ENCODE measurements around the gene A4GALT. TPM values are rescaled to one million over a fixed set of nuclear protein-coding genes. Genes with fewer than 3 reads are reported as not detected.

The A4GALT gene
- total RNA-seq, 1 experiment from 2014 or later, result not detected

GRCh38 chr22:42649246-42650099 lies 71.2 kb downstream of the A4GALT start, which contains the start of gene CYB5R3:
Gene CYB5R3, minus strand, starts transcription at chr22:42649392. Its CDS starts 77 bp downstream, at chr22:42649315.
- H3K27me3 ChIP-seq (ENCODE audit: low read length), result no peaks in the 10 kb centered on the region
- peak within 1 kb of the TSS; percentile 48; the same call in 1 of the 2 replicates for H3K27ac ChIP-seq (ENCODE audit: low read length)
- peak within 1 kb of the TSS; percentile 84; the same call in 1 of the 2 replicates for H2AFZ ChIP-seq (ENCODE audit: low read length)
- H3K4me2 ChIP-seq (ENCODE audit: low read depth, low read length, poor library complexity, severe bottlenecking), result peak within 1 kb of the TSS; percentile 94
- peaks cover 9% of the 10 kb centered on the region; the same call in 1 of the 2 replicates for H4K20me1 ChIP-seq (ENCODE audit: insufficient read depth, low read depth, low read length)
- DNase-seq, result peak; percentile 93
- peak within 1 kb of the TSS; percentile 95 for H3K9ac ChIP-seq (ENCODE audit: low read length)
- peaks cover 46% of the 10 kb centered on the region for H3K4me1 ChIP-seq (ENCODE audit: low read length)
- peak within 1 kb of the TSS; percentile 95 for H3K4me3 ChIP-seq (ENCODE audit: low read length)
- no peaks in the 10 kb centered on the region for H3K36me3 ChIP-seq (ENCODE audit: insufficient read depth, low read length)
- no peaks in the 10 kb centered on the region for H3K9me2 ChIP-seq (replicated peaks; ENCODE audit: insufficient read depth, low read length)
- no peaks in the 10 kb centered on the region for H3K9me3 ChIP-seq (ENCODE audit: low read length)
- peaks cover 45% of the 10 kb centered on the region for H3K79me2 ChIP-seq (ENCODE audit: low read length)

- Histone ChIP-seq H3K4me2 (ENCODE audit: low read depth, low read length, poor library complexity, severe bottlenecking) (peak overlapping the region; percentile 94), H3K9me2 (replicated peaks; ENCODE audit: insufficient read depth, low read length) (no peaks in the 10 kb centered on the region), H3K36me3 (ENCODE audit: insufficient read depth, low read length) (no peaks in the 10 kb centered on the region), H3K9me3 (ENCODE audit: low read length) (no peaks in the 10 kb centered on the region), H4K20me1 (ENCODE audit: insufficient read depth, low read depth, low read length) (peaks cover 9% of the 10 kb centered on the region; the same call in 1 of the 2 replicates), H3K9ac (ENCODE audit: low read length) (peak overlapping the region; percentile 95), H2AFZ (ENCODE audit: low read length) (no peak overlapping the region; the same call in 1 of the 2 replicates), H3K27ac (ENCODE audit: low read length) (no peak overlapping the region; the same call in 1 of the 2 replicates), H3K4me1 (ENCODE audit: low read length) (peaks cover 40% of the 10 kb centered on the region), H3K27me3 (ENCODE audit: low read length) (no peaks in the 10 kb centered on the region), H3K79me2 (ENCODE audit: low read length) (peaks cover 53% of the 10 kb centered on the region), H3K4me3 (ENCODE audit: low read length) (peak overlapping the region; percentile 95)
- peak; percentile 69 for DNase-seq
Observed at GRCh38 chr22:42648368-42649245, 72.1 kb downstream of the A4GALT start.

GRCh38 chr22:42648017-42648367 lies 72.7 kb downstream of the A4GALT start:
- Histone ChIP-seq H3K9ac (ENCODE audit: low read length) (peak overlapping the region; percentile 95), H3K27ac (ENCODE audit: low read length) (no peak overlapping the region; the same call in 1 of the 2 replicates), H3K9me2 (replicated peaks; ENCODE audit: insufficient read depth, low read length) (no peaks in the 10 kb centered on the region), H3K27me3 (ENCODE audit: low read length) (no peaks in the 10 kb centered on the region), H3K79me2 (ENCODE audit: low read length) (peaks cover 58% of the 10 kb centered on the region), H3K9me3 (ENCODE audit: low read length) (no peaks in the 10 kb centered on the region), H2AFZ (ENCODE audit: low read length) (no peak overlapping the region), H3K4me1 (ENCODE audit: low read length) (peaks cover 38% of the 10 kb centered on the region), H3K4me2 (ENCODE audit: low read depth, low read length, poor library complexity, severe bottlenecking) (peak overlapping the region; percentile 94), H3K36me3 (ENCODE audit: insufficient read depth, low read length) (no peaks in the 10 kb centered on the region), H4K20me1 (ENCODE audit: insufficient read depth, low read depth, low read length) (peaks cover 9% of the 10 kb centered on the region; the same call in 1 of the 2 replicates), H3K4me3 (ENCODE audit: low read length) (peak overlapping the region; percentile 95)
- DNase-seq, result no peak

- Histone ChIP-seq H3K4me2 (ENCODE audit: low read depth, low read length, poor library complexity, severe bottlenecking) (peak overlapping the region; percentile 94), H3K9ac (ENCODE audit: low read length) (peak overlapping the region; percentile 10; the same call in 1 of the 2 replicates), H3K4me3 (ENCODE audit: low read length) (no peak overlapping the region; the same call in 1 of the 2 replicates)
Observed at GRCh38 chr22:42646569-42647525, 73.8 kb downstream of the A4GALT start.

GRCh38 chr22:42645938-42646568 lies 74.6 kb downstream of the A4GALT start:
- H3K79me2 ChIP-seq (ENCODE audit: low read length), result peaks cover 76% of the 10 kb centered on the region
- no peak for DNase-seq
- peaks cover 38% of the 10 kb centered on the region for H3K4me1 ChIP-seq (ENCODE audit: low read length)

More at GRCh38 chr22:42646569-42647525, 73.8 kb downstream of the A4GALT start:
- no peaks in the 10 kb centered on the region for H3K9me2 ChIP-seq (replicated peaks; ENCODE audit: insufficient read depth, low read length)
- H2AFZ ChIP-seq (ENCODE audit: low read length), result no peak overlapping the region
- no peak for DNase-seq
- no peaks in the 10 kb centered on the region for H3K9me3 ChIP-seq (ENCODE audit: low read length)
- H3K27ac ChIP-seq (ENCODE audit: low read length), result no peak overlapping the region
- peaks cover 70% of the 10 kb centered on the region for H3K79me2 ChIP-seq (ENCODE audit: low read length)
- H4K20me1 ChIP-seq (ENCODE audit: insufficient read depth, low read depth, low read length), result peaks cover 9% of the 10 kb centered on the region; the same call in 1 of the 2 replicates
- no peaks in the 10 kb centered on the region for H3K27me3 ChIP-seq (ENCODE audit: low read length)
- no peaks in the 10 kb centered on the region for H3K36me3 ChIP-seq (ENCODE audit: insufficient read depth, low read length)
- peaks cover 38% of the 10 kb centered on the region for H3K4me1 ChIP-seq (ENCODE audit: low read length)

GRCh38 chr22:42645341-42645937 lies 75.2 kb downstream of the A4GALT start:
- Histone ChIP-seq H3K36me3 (ENCODE audit: insufficient read depth, low read length) (no peaks in the 10 kb centered on the region), H3K9me2 (replicated peaks; ENCODE audit: insufficient read depth, low read length) (no peaks in the 10 kb centered on the region), H3K9me3 (ENCODE audit: low read length) (no peaks in the 10 kb centered on the region), H3K27me3 (ENCODE audit: low read length) (no peaks in the 10 kb centered on the region), H3K4me3 (ENCODE audit: low read length) (no peak overlapping the region), H3K27ac (ENCODE audit: low read length) (no peak overlapping the region), H3K4me2 (ENCODE audit: low read depth, low read length, poor library complexity, severe bottlenecking) (peak overlapping the region; percentile 1), H3K4me1 (ENCODE audit: low read length) (peaks cover 38% of the 10 kb centered on the region), H3K79me2 (ENCODE audit: low read length) (peaks cover 76% of the 10 kb centered on the region), H2AFZ (ENCODE audit: low read length) (no peak overlapping the region), H3K9ac (ENCODE audit: low read length) (no peak overlapping the region), H4K20me1 (ENCODE audit: insufficient read depth, low read depth, low read length) (peaks cover 9% of the 10 kb centered on the region; the same call in 1 of the 2 replicates)
- no peak for DNase-seq

More at GRCh38 chr22:42645938-42646568, 74.6 kb downstream of the A4GALT start:
- H3K4me2 ChIP-seq (ENCODE audit: low read depth, low read length, poor library complexity, severe bottlenecking), result peak overlapping the region; percentile 3
- no peaks in the 10 kb centered on the region for H3K36me3 ChIP-seq (ENCODE audit: insufficient read depth, low read length)
- H2AFZ ChIP-seq (ENCODE audit: low read length), result no peak overlapping the region
- 0 out of 2 replicates have a peak overlapping the region, but pooled peaks have one; percentile 10 for H3K9ac ChIP-seq (ENCODE audit: low read length)
- no peak overlapping the region for H3K27ac ChIP-seq (ENCODE audit: low read length)
- no peak overlapping the region; the same call in 1 of the 2 replicates for H3K4me3 ChIP-seq (ENCODE audit: low read length)
- H3K9me3 ChIP-seq (ENCODE audit: low read length), result no peaks in the 10 kb centered on the region
- peaks cover 9% of the 10 kb centered on the region; the same call in 1 of the 2 replicates for H4K20me1 ChIP-seq (ENCODE audit: insufficient read depth, low read depth, low read length)
- no peaks in the 10 kb centered on the region for H3K9me2 ChIP-seq (replicated peaks; ENCODE audit: insufficient read depth, low read length)
- no peaks in the 10 kb centered on the region for H3K27me3 ChIP-seq (ENCODE audit: low read length)

All from Karpas-422 (cell line).